CMK (cell line): ENCODE results near the gene PCDHGA1.
"Not testable (repeated sequence)": the region's sequence is repeated elsewhere in the genome, so short reads cannot be mapped to it uniquely, and the experiment has no call there.

Experiments used
- DNase-seq: peaks from one replicate; pipeline ENCODE4 v3.0.0-alpha.2; 2010; ENCODE audit warnings: low read depth

Gene PCDHGA1

DNA sequence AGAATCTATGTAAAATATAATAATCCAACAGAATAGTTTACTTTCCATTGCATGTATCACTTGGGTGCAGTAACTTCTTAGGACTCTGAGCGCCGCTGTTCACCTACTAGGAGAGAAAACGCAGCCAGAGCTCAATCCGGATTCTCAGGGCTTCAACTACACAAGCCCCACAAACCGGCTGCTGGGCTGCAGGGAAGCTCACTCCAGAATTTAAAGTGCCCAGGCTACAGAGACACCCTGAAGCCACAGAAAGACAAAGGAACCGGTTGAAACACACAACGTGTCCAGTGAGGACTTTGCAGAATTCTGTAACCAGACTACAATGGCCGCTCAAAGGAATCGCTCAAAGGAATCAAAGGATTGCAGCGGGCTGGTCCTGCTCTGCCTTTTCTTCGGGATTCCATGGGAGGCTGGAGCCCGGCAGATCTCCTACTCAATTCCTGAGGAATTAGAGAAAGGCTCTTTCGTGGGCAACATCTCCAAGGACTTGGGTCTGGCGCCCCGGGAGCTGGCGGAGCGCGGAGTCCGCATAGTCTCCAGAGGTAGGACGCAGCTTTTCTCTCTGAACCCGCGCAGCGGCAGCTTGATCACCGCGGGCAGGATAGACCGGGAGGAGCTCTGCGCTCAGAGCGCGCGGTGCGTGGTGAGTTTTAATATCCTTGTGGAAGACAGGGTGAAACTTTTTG lies 82.7 kb downstream of the PCDHGA1 start, which contains the start of gene PCDHGA10:
Gene PCDHGA10 (plus strand): TSS at position 134 of the 686 bp plus-strand sequence. CDS start 189 bp downstream, at position 323.
- DNase-seq, result no peak

DNA sequence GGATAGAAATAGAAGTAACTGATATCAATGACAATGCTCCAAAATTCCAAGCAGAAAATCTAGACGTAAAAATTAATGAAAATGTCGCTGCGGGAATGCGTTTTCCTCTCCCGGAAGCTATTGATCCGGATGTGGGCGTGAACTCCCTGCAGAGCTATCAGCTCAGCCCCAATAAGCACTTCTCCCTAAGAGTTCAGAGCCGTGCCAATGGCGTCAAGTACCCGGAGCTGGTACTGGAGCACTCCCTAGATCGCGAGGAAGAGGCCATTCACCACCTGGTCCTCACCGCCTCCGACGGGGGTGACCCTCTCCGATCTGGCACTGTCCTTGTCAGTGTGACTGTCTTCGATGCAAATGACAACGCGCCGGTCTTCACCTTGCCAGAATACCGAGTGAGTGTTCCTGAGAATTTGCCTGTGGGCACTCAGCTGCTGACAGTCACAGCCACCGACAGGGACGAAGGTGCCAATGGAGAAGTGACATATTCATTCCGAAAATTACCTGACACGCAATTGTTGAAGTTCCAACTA lies 83.3 kb downstream of the PCDHGA1 start:
- DNase-seq, result no peak

DNA sequence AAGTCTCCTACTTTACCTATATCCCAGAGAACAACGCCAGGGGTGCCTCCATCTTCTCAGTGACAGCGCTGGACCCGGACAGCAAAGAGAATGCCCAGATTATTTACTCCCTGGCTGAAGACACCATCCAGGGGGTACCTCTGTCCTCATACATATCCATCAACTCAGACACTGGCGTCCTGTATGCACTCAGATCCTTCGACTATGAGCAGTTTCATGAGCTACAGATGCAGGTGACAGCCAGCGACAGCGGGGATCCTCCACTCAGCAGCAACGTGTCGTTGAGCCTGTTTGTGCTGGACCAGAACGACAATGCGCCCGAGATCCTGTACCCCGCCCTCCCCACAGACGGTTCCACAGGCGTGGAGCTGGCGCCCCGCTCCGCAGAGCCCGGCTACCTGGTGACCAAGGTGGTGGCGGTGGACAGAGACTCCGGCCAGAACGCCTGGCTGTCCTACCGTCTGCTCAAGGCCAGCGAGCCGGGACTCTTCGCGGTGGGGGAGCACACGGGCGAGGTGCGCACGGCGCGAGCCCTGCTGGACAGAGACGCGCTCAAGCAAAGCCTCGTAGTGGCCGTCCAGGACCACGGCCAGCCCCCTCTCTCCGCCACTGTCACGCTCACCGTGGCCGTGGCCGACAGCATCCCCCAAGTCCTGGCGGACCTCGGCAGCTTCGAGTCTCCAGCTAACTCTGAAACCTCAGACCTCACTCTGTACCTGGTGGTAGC lies 84.4 kb downstream of the PCDHGA1 start:
- DNase-seq, result not testable (repeated sequence)

DNA sequence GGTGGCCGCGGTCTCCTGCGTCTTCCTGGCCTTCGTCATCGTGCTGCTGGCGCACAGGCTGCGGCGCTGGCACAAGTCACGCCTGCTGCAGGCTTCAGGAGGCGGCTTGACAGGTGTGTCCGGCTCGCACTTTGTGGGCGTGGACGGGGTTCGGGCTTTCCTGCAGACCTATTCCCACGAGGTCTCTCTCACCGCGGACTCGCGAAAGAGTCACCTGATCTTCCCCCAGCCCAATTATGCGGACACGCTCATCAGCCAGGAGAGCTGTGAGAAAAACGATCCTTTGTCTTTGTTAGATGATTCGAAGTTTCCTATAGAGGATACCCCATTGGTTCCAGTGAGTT lies 84.9 kb downstream of the PCDHGA1 start:
- not testable (repeated sequence) for DNase-seq

DNA sequence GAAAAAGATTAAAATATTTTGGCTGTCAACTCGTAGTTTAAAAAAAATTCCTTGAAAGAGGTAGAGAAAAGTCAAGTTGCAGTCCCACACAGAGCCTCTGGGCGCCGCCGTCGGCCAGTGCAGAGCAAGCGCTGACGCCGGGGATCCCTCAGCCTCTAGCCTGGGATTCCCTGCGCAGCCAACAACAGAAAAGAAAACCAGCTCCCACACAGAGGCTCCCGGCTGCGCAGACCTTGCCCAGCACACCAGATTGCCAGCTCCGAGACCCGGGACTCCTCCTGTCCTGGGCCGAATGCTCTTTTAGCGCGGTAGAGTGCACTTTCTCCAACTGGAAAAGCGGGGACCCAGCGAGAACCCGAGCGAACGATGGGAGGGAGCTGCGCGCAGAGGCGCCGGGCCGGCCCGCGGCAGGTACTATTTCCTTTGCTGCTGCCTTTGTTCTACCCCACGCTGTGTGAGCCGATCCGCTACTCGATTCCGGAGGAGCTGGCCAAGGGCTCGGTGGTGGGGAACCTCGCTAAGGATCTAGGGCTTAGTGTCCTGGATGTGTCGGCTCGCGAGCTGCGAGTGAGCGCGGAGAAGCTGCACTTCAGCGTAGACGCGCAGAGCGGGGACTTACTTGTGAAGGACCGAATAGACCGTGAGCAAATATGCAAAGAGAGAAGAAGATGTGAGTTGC lies 87.3 kb downstream of the PCDHGA1 start, which contains the start of gene PCDHGB7:
Gene PCDHGB7 (plus strand): TSS at position 184 of the 679 bp plus-strand sequence. CDS start 183 bp downstream, at position 367.
- DNase-seq, result not testable (repeated sequence)

DNA sequence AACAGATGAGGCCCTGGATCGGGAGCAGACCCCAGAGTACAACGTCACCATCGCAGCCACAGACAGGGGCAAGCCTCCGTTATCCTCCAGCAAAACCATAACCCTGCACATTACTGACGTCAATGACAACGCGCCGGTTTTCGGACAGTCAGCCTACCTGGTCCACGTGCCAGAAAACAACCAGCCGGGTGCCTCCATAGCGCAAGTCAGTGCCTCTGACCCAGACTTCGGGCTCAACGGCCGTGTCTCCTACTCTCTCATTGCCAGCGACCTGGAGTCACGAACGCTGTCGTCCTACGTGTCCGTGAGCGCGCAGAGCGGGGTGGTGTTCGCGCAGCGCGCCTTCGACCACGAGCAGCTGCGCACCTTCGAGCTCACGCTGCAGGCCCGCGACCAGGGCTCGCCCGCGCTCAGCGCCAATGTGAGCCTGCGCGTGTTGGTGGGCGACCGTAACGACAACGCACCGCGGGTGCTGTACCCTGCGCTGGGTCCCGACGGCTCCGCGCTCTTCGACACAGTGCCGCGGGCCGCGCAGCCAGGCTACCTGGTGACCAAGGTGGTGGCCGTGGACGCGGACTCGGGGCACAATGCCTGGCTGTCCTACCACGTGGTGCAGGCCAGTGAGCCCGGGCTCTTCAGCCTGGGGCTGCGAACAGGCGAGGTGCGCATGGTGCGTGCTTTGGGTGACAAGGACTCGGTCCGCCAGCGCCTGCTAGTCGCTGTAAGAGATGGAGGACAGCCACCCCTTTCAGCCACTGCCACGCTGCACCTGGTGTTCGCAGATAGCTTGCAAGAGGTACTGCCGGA lies 89.0 kb downstream of the PCDHGA1 start:
- DNase-seq, result no peak

DNA sequence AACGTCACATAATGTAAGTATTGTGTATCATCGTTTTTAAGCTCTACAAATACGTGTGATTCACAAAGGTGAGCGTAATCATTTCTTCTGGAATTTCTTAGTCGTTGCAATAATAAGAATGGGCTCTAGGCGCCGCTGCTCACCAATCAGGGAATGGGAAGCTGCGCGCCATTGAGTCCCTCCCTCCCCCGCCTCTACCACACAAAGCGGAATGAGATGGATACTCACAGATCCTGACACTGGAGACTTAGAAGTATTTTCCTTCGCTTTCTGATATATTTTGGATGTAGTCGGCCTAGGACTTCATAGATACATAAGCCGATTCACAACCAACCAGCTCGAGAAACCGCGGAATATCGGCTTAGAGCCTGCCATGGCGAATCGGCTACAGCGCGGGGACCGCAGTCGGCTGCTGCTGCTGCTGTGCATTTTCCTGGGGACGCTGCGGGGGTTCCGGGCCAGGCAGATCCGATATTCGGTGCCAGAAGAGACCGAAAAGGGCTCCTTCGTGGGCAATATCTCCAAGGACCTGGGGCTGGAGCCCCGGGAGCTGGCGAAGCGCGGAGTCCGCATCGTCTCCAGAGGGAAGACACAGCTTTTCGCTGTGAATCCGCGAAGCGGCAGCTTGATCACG lies 90.7 kb downstream of the PCDHGA1 start, which contains the start of gene PCDHGA11:
Gene PCDHGA11 (plus strand): TSS at position 197 of the 634 bp plus-strand sequence. CDS start 177 bp downstream, at position 374.
- no peak for DNase-seq

DNA sequence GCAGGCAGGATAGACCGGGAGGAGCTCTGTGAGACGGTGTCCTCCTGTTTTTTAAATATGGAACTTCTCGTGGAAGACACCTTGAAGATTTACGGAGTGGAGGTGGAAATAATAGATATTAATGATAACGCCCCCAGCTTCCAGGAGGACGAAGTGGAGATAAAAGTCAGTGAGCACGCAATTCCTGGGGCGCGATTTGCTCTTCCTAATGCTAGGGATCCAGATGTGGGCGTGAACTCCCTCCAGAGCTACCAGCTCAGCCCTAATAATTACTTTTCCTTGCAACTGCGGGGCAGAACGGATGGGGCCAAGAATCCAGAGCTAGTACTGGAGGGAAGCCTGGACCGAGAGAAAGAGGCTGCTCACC lies 91.2 kb downstream of the PCDHGA1 start:
- DNase-seq, result no peak

DNA sequence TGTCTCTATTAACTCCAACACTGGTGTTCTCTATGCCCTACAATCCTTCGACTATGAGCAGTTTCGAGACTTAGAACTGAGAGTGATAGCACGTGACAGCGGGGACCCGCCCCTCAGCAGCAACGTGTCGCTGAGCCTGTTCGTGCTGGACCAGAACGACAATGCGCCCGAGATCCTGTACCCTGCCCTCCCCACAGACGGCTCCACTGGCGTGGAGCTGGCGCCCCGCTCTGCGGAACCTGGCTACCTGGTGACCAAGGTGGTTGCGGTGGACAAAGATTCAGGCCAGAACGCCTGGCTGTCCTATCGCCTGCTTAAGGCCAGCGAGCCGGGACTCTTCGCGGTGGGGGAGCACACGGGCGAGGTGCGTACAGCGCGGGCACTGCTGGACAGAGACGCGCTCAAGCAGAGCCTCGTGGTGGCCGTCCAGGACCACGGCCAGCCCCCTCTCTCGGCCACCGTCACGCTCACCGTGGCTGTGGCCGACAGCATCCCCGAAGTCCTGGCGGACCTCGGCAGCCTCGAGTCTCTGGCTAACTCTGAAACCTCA lies 92.5 kb downstream of the PCDHGA1 start:
- DNase-seq, result no peak

DNA sequence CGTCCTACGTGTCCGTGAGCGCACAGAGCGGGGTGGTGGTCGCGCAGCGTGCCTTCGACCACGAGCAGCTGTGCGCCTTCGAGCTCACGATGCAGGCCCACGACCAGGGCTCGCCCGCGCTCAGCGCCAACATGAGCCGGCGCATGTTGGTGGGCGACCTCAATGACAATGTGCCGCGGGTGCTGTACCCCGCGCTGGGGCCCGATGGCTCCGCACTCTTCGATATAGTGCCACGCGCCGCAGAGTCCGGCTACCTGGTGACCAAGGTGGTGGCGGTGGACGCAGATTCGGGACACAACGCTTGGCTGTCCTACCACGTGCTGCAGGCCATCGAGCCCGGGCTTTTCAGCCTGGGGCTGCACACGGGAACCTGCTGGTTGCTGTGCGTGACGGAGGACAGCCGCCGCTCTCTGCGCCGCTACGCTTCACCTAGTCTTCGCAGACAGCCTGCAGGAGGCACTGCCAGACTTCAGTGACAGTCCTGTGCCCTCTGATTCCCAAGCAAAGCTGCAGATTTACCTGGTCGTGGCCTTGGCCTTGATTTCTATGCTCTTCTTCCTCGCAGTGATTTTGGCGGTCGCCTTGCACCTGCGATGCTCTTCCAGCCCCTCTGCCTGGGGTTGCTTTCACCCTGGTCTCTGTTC lies 97.6 kb downstream of the PCDHGA1 start:
- no peak for DNase-seq

DNA sequence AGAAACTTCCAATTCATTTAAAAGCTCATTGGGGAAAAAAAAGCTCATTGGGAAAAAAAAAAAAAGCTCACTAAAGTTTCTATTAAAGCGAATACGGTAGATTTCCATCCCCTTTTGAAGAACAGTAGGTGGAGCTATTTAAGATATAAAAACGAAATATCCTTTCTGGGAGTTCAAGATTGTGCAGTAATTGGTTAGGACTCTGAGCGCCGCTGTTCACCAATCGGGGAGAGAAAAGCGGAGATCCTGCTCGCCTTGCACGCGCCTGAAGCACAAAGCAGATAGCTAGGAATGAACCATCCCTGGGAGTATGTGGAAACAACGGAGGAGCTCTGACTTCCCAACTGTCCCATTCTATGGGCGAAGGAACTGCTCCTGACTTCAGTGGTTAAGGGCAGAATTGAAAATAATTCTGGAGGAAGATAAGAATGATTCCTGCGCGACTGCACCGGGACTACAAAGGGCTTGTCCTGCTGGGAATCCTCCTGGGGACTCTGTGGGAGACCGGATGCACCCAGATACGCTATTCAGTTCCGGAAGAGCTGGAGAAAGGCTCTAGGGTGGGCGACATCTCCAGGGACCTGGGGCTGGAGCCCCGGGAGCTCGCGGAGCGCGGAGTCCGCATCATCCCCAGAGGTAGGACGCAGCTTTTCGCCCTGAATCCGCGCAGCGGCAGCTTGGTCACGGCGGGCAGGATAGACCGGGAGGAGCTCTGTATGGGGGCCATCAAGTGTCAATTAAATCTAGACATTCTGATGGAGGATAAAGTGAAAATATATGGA lies 100.2 kb downstream of the PCDHGA1 start, which contains the start of gene PCDHGA12:
Gene PCDHGA12 (plus strand): TSS at position 176 of the 782 bp plus-strand sequence. CDS start 253 bp downstream, at position 429.
- no peak for DNase-seq

DNA sequence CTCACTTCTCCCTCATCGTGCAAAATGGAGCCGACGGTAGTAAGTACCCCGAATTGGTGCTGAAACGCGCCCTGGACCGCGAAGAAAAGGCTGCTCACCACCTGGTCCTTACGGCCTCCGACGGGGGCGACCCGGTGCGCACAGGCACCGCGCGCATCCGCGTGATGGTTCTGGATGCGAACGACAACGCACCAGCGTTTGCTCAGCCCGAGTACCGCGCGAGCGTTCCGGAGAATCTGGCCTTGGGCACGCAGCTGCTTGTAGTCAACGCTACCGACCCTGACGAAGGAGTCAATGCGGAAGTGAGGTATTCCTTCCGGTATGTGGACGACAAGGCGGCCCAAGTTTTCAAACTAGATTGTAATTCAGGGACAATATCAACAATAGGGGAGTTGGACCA lies 101.0 kb downstream of the PCDHGA1 start:
- DNase-seq, result no peak

DNA sequence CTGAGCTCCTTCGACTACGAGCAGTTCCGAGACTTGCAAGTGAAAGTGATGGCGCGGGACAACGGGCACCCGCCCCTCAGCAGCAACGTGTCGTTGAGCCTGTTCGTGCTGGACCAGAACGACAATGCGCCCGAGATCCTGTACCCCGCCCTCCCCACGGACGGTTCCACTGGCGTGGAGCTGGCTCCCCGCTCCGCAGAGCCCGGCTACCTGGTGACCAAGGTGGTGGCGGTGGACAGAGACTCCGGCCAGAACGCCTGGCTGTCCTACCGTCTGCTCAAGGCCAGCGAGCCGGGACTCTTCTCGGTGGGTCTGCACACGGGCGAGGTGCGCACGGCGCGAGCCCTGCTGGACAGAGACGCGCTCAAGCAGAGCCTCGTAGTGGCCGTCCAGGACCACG lies 102.0 kb downstream of the PCDHGA1 start:
- DNase-seq, result not testable (repeated sequence)

DNA sequence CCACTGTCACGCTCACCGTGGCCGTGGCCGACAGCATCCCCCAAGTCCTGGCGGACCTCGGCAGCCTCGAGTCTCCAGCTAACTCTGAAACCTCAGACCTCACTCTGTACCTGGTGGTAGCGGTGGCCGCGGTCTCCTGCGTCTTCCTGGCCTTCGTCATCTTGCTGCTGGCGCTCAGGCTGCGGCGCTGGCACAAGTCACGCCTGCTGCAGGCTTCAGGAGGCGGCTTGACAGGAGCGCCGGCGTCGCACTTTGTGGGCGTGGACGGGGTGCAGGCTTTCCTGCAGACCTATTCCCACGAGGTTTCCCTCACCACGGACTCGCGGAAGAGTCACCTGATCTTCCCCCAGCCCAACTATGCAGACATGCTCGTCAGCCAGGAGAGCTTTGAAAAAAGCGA lies 102.4 kb downstream of the PCDHGA1 start:
- not testable (repeated sequence) for DNase-seq

DNA sequence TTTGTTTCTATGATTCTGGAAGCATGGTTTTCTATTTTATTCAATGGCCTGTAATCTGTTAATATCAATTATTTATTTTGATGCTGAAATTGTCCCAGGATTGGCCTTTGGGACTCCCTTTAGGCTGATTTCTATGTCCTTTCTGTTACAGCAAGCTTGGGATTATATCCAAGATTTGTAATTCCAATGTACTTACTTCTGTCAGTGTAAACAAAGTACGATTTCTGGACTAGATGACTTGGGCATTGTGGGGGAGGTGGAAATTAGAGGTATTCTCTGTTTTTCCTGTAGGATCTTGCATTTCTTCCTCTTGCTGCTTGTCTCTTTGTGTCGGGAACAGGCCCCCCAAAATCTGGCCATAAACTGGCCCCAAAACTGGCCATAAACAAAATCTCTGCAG lies 103.7 kb downstream of the PCDHGA1 start:
- DNase-seq, result no peak

DNA sequence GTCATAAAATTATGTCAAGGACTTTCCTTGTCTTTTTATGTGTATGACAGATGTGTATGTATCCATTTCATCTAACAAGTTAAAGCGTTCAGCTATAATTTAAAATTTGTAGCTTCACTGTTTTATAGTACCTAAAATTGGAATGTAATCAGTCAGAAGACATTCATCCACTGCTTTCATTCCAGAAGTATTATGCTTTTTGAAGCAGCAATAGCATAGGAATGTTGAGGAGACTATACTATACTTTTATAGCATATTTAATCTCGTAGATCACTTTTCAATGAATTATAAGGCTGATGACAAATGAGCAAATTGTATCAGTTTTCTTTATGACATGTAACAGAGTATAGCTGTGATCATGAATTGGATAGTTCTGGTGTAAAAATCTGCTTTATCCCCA lies 106.9 kb downstream of the PCDHGA1 start:
- no peak for DNase-seq

DNA sequence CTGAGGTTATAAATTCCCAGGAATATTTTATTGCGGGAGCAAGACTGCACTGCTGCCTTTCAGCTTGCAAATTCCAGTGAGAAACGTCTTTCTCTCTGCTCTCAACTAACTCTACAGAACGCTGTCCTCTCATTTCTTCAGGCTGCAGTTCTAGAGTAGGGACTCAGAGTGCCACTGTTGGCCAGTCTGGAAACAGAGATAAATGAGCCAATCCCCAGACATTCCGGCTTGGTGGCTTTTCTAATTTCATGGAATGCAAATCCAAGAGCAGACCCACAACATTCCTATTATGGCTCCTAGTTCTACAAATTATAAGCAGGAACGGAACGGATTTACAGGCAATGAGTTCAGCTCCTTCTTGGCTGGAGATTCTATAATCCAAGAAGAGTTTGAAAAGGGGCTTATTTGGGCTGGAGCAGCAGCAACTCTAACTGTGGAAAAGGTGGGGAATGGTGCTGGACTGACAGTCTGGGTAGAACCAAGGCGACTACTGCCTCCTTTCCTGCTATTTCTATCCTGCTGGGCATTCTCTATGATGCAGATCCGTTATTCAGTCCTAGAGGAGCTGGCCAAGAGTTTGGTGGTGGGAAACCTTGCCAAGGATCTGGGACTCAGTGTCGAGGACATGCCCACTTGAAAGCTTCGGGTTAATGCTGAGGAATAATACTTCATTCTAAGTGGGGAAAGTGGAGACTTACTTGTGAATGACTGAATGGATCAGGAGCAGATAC lies 109.3 kb downstream of the PCDHGA1 start:
- no peak for DNase-seq

DNA sequence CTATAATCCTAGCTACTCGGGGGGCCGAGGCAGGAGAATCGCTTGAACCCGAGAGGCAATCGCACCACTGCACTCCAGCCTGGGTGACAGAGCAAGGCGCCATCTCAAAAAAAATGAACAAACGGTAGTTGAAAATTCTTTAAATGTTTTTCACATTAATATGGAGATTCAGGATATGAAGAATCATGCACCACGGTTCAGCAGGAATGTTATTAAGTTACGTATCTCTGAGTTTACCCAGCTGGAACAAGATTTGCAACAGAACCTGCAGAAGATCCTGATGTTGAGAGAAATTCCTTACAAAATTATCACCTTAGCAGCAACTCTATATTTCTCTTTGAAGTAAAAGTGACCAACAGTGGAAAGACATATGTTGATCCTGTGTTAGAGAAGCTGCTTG lies 110.0 kb downstream of the PCDHGA1 start:
- no peak for DNase-seq
